A549 (cell line): ENCODE results near the gene LIMCH1.

Experiments
- CBX2 ChIP-seq: fragments of 200-600 bp; sonication (generic); IDR thresholded peaks from 2 replicates; pipeline ENCODE4 v1.6.1; 2016; ENCODE audit warnings: low read depth, mild to moderate bottlenecking, borderline replicate concordance
- EP300 ChIP-seq, 2 experiments: fragments of >200 bp; sonication (Bioruptor Twin); formaldehyde crosslinking; IDR thresholded peaks; 2 replicates in 1 of 2; 3 replicates in 1 of 2; pipeline ENCODE4 v1.6.1; 2016 to 2017
- ESRRA ChIP-seq: fragments of 150-350 bp; IDR thresholded peaks from 2 replicates; pipeline ENCODE4 v1.6.1; 2014; ENCODE audit warnings: mild to moderate bottlenecking, low read length, borderline replicate concordance
- FOSB ChIP-seq: fragments of 250-450 bp; sonication (Bioruptor Pico); IDR thresholded peaks from 2 replicates; pipeline ENCODE4 v1.5.0; 2020; ENCODE audit warnings: mild to moderate bottlenecking, moderate library complexity
- NR3C1 ChIP-seq: fragments of >200 bp; sonication (Bioruptor Twin); formaldehyde crosslinking; IDR thresholded peaks from 3 replicates; pipeline ENCODE4 v1.6.1; 2017
- POLR2A ChIP-seq: IDR thresholded peaks from 2 replicates; pipeline ENCODE4 v1.6.1; 2012; ENCODE audit warnings: mild to moderate bottlenecking, low read length
- SMC3 ChIP-seq: fragments of >200 bp; sonication (Bioruptor Twin); formaldehyde crosslinking; IDR thresholded peaks from 3 replicates; pipeline ENCODE4 v1.6.1; 2018; ENCODE audit warnings: inconsistent platforms
- TP53 ChIP-seq: fragments of 250-450 bp; sonication (Bioruptor Pico); IDR thresholded peaks from 2 replicates; pipeline ENCODE4 v1.5.0; 2021; ENCODE audit warnings: mild to moderate bottlenecking, moderate library complexity
- TF ChIP-seq, protein P1 (sequence below): fragments of >200 bp; sonication (Bioruptor Twin); formaldehyde crosslinking; IDR thresholded peaks from 3 replicates; pipeline ENCODE4 v1.5.1; 2016
- TF ChIP-seq, protein P2 (sequence below): fragments of 450-650 bp; IDR thresholded peaks from 2 replicates; pipeline ENCODE4 v1.6.1; 2014; ENCODE audit warnings: antibody characterized with exemption
- TF ChIP-seq, protein P3 (sequence below): IDR thresholded peaks from 2 replicates; pipeline ENCODE4 v1.6.1; 2012
- TF ChIP-seq, protein P4 (sequence below): fragments of 200-600 bp; sonication (generic); IDR thresholded peaks from 2 replicates; pipeline ENCODE4 v1.6.1; 2016; ENCODE audit warnings: antibody characterized with exemption, mild to moderate bottlenecking, moderate library complexity

DNA sequence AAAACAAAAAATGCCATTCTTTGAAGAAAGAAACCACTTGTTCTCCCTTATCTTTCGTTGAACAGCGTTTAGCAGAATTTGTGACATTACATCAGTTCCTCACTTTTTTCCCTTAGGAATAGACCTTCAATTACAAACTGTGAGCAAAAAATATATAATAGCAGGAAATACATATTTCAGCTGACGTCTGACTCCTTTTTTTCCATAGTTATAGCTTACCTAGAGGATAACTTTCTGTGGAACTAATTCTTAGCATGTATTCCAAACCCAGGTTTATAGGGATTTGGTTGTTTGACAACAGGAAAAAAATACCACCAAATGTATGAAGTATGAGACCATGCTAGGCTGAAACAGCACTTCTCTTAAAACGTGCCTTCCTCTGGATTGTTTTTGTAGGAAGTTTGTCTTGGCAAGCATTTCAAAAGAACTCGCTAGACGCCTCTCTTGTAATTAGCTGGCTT, 2.0 kb upstream of the LIMCH1 start:
- TF ChIP-seq, protein P1, sequence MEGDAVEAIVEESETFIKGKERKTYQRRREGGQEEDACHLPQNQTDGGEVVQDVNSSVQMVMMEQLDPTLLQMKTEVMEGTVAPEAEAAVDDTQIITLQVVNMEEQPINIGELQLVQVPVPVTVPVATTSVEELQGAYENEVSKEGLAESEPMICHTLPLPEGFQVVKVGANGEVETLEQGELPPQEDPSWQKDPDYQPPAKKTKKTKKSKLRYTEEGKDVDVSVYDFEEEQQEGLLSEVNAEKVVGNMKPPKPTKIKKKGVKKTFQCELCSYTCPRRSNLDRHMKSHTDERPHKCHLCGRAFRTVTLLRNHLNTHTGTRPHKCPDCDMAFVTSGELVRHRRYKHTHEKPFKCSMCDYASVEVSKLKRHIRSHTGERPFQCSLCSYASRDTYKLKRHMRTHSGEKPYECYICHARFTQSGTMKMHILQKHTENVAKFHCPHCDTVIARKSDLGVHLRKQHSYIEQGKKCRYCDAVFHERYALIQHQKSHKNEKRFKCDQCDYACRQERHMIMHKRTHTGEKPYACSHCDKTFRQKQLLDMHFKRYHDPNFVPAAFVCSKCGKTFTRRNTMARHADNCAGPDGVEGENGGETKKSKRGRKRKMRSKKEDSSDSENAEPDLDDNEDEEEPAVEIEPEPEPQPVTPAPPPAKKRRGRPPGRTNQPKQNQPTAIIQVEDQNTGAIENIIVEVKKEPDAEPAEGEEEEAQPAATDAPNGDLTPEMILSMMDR, result no peak
- TF ChIP-seq EP300 (IDR thresholded peaks at IDR 0.05), result no peak
- TF ChIP-seq, protein P2, sequence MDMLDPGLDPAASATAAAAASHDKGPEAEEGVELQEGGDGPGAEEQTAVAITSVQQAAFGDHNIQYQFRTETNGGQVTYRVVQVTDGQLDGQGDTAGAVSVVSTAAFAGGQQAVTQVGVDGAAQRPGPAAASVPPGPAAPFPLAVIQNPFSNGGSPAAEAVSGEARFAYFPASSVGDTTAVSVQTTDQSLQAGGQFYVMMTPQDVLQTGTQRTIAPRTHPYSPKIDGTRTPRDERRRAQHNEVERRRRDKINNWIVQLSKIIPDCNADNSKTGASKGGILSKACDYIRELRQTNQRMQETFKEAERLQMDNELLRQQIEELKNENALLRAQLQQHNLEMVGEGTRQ, result no peak
- no peak for TF ChIP-seq POLR2A
- TF ChIP-seq, protein P3, sequence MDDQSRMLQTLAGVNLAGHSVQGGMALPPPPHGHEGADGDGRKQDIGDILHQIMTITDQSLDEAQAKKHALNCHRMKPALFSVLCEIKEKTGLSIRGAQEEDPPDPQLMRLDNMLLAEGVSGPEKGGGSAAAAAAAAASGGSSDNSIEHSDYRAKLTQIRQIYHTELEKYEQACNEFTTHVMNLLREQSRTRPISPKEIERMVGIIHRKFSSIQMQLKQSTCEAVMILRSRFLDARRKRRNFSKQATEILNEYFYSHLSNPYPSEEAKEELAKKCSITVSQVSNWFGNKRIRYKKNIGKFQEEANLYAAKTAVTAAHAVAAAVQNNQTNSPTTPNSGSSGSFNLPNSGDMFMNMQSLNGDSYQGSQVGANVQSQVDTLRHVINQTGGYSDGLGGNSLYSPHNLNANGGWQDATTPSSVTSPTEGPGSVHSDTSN, result no peak
- TF ChIP-seq ESRRA, result no peak
- TF ChIP-seq SMC3, result no peak
- no peak for TF ChIP-seq TP53 (CRISPR knock-in tag)
- TF ChIP-seq CBX2, result no peak
- TF ChIP-seq NR3C1, result no peak
- TF ChIP-seq FOSB (CRISPR knock-in tag), result no peak
- TF ChIP-seq, protein P4, sequence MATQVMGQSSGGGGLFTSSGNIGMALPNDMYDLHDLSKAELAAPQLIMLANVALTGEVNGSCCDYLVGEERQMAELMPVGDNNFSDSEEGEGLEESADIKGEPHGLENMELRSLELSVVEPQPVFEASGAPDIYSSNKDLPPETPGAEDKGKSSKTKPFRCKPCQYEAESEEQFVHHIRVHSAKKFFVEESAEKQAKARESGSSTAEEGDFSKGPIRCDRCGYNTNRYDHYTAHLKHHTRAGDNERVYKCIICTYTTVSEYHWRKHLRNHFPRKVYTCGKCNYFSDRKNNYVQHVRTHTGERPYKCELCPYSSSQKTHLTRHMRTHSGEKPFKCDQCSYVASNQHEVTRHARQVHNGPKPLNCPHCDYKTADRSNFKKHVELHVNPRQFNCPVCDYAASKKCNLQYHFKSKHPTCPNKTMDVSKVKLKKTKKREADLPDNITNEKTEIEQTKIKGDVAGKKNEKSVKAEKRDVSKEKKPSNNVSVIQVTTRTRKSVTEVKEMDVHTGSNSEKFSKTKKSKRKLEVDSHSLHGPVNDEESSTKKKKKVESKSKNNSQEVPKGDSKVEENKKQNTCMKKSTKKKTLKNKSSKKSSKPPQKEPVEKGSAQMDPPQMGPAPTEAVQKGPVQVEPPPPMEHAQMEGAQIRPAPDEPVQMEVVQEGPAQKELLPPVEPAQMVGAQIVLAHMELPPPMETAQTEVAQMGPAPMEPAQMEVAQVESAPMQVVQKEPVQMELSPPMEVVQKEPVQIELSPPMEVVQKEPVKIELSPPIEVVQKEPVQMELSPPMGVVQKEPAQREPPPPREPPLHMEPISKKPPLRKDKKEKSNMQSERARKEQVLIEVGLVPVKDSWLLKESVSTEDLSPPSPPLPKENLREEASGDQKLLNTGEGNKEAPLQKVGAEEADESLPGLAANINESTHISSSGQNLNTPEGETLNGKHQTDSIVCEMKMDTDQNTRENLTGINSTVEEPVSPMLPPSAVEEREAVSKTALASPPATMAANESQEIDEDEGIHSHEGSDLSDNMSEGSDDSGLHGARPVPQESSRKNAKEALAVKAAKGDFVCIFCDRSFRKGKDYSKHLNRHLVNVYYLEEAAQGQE, result no peak
